RWPE2 (cell line): ENCODE results near the gene AGBL4.
A peak's percentile ranks its signal among the peaks of the same experiment; 100 is the strongest.

Experiments
- ATAC-seq: fragments of 200-7000 bp; cut with Tn5 transposase; 3 replicates; pipeline ENCODE4 v1.9.1; 2021; ENCODE audit warnings: low read depth
- DNase-seq: peaks from one replicate; pipeline ENCODE4 v3.0.0-alpha.2; 2020; ENCODE audit warnings: low spot score
- H3K27ac ChIP-seq: fragments of 450-650 bp; 2 replicates; pipeline ENCODE4 v1.5.1; 2017; ENCODE audit warnings: mild to moderate bottlenecking; ENCODE audit not compliant: poor library complexity, severe bottlenecking
- H3K27me3 ChIP-seq: fragments of 250-450 bp; sonication (Bioruptor Pico); 2 replicates; pipeline ENCODE4 v1.5.1; 2021; ENCODE audit warnings: mild to moderate bottlenecking, moderate library complexity; ENCODE audit not compliant: insufficient read depth, poor library complexity, severe bottlenecking
- H3K36me3 ChIP-seq: fragments of 250-450 bp; sonication (Bioruptor Pico); 2 replicates; pipeline ENCODE4 v1.5.1; 2020; ENCODE audit warnings: low read depth, mild to moderate bottlenecking, moderate library complexity
- H3K4me1 ChIP-seq: fragments of 250-450 bp; sonication (Bioruptor Pico); 2 replicates; pipeline ENCODE4 v1.5.1; 2021; ENCODE audit warnings: mild to moderate bottlenecking, moderate library complexity; ENCODE audit not compliant: insufficient read depth, poor library complexity, severe bottlenecking
- H3K4me3 ChIP-seq: fragments of 250-450 bp; sonication (Bioruptor Pico); 2 replicates; pipeline ENCODE4 v1.5.1; 2021; ENCODE audit warnings: mild to moderate bottlenecking, moderate library complexity; ENCODE audit not compliant: severe bottlenecking
- H3K9me3 ChIP-seq: fragments of 250-450 bp; sonication (Bioruptor Pico); 2 replicates; pipeline ENCODE4 v1.5.1; 2021; ENCODE audit warnings: mild to moderate bottlenecking, moderate library complexity; ENCODE audit not compliant: severe bottlenecking
- CTCF ChIP-seq: fragments of 450-650 bp; IDR thresholded peaks from one replicate; pipeline ENCODE4 v1.5.1; 2017; ENCODE audit warnings: mild to moderate bottlenecking, moderate library complexity; ENCODE audit not compliant: poor library complexity, severe bottlenecking

Gene AGBL4

GRCh38 chr1:49526672-49527071, 497.1 kb downstream of the AGBL4 start:
- no peaks in the 10 kb centered on the region for H3K9me3 ChIP-seq
- TF ChIP-seq CTCF, result no peak
- H3K27ac ChIP-seq, result no peak overlapping the region
- DNase-seq (no peak), ATAC-seq (no peak)
- H3K36me3 ChIP-seq, result no peaks in the 10 kb centered on the region
- no peak overlapping the region for H3K4me3 ChIP-seq
- H3K4me1 ChIP-seq, result no peaks in the 10 kb centered on the region
- H3K27me3 ChIP-seq, result no peaks in the 10 kb centered on the region

- H3K9me3 ChIP-seq, result peaks cover 2% of the 10 kb centered on the region
- no peak for ATAC-seq
- H3K27me3 ChIP-seq, result no peaks in the 10 kb centered on the region
- no peak for TF ChIP-seq CTCF
- DNase-seq, result no peak
- H3K4me3 ChIP-seq, result no peak overlapping the region
- no peaks in the 10 kb centered on the region for H3K36me3 ChIP-seq
- H3K4me1 ChIP-seq, result no peaks in the 10 kb centered on the region
- H3K27ac ChIP-seq, result no peak overlapping the region
Observed at GRCh38 chr1:49523764-49524163, 500.0 kb downstream of the AGBL4 start.

- Histone ChIP-seq H3K4me3 (no peak overlapping the region), H3K9me3 (no peaks in the 10 kb centered on the region), H3K27ac (no peak overlapping the region), H3K36me3 (no peaks in the 10 kb centered on the region), H3K27me3 (no peaks in the 10 kb centered on the region), H3K4me1 (no peaks in the 10 kb centered on the region)
- no peak for ATAC-seq
- DNase-seq, result no peak
- TF ChIP-seq CTCF, result no peak
Observed at GRCh38 chr1:49466961-49467360, 556.8 kb downstream of the AGBL4 start.

- Histone ChIP-seq H3K36me3 (no peaks in the 10 kb centered on the region), H3K27me3 (no peaks in the 10 kb centered on the region), H3K9me3 (no peaks in the 10 kb centered on the region), H3K27ac (no peak overlapping the region), H3K4me1 (no peaks in the 10 kb centered on the region), H3K4me3 (no peak overlapping the region)
- ATAC-seq (peak; percentile 54; the same call in 2 of the 3 replicates), DNase-seq (no peak)
- no peak for TF ChIP-seq CTCF
Observed at GRCh38 chr1:49465486-49466185, 558.1 kb downstream of the AGBL4 start.

GRCh38 chr1:49448200-49448599, 575.6 kb downstream of the AGBL4 start:
- no peak for TF ChIP-seq CTCF
- Histone ChIP-seq H3K27ac (no peak overlapping the region), H3K36me3 (no peaks in the 10 kb centered on the region), H3K27me3 (no peaks in the 10 kb centered on the region), H3K4me3 (no peak overlapping the region), H3K9me3 (no peaks in the 10 kb centered on the region), H3K4me1 (no peaks in the 10 kb centered on the region)
- ATAC-seq, result no peak
- no peak for DNase-seq
